WTC11 (cell line): ENCODE data around the gene STARD10. TPM values are rescaled to one million over a fixed set of nuclear protein-coding genes. Genes with fewer than 3 reads are reported as not detected.

Source experiments
- ATAC-seq: fragments of 200-7000 bp; cut with Tn5 transposase; 2 replicates; pipeline ENCODE4 v1.10.0; 2021; ENCODE audit warnings: mild to moderate bottlenecking, moderate library complexity
- CTCF ChIA-PET: fragments of 300-600 bp; sonication (Branson Sonifier 250); formaldehyde crosslinking; loops from one replicate; lab custom pipeline; 2021; ENCODE audit warnings: antibody characterized with exemption; lab: Charles Lee
- POLR2A ChIA-PET: fragments of 350-600 bp; sonication (Branson Sonifier 250); formaldehyde crosslinking; loops from one replicate; lab custom pipeline; 2021; ENCODE audit warnings: antibody characterized with exemption; lab: Charles Lee
- DNase-seq: peaks from one replicate; pipeline ENCODE4 v3.0.0; 2021; ENCODE audit warnings: low spot score
- H3K27ac Mint-ChIP-seq: 2 replicates; pipeline ENCODE4 v1.8.0; 2021; ENCODE audit warnings: mixed read lengths
- H3K27me3 Mint-ChIP-seq: 2 replicates; pipeline ENCODE4 v1.8.0; 2021; ENCODE audit warnings: low read depth, mild to moderate bottlenecking, moderate library complexity, mixed read lengths
- H3K36me3 Mint-ChIP-seq: 2 replicates; pipeline ENCODE4 v1.8.0; 2021; ENCODE audit warnings: mixed read lengths
- H3K4me1 Mint-ChIP-seq: 2 replicates; pipeline ENCODE4 v1.8.0; 2022; ENCODE audit warnings: mixed read lengths
- H3K4me3 Mint-ChIP-seq: 2 replicates; pipeline ENCODE4 v1.8.0; 2021; ENCODE audit warnings: mild to moderate bottlenecking, moderate library complexity, mixed read lengths
- H3K9me3 Mint-ChIP-seq: 2 replicates; pipeline ENCODE4 v1.8.0; 2021; ENCODE audit warnings: mixed read lengths
- ESRRA ChIP-seq: sonication (generic); formaldehyde crosslinking; IDR thresholded peaks from 2 replicates; pipeline ENCODE4 v1.8.1; 2022; ENCODE audit warnings: mild to moderate bottlenecking, missing genetic modification reagents, borderline replicate concordance
- KAT7 ChIP-seq: sonication (generic); formaldehyde crosslinking; IDR thresholded peaks from 2 replicates; pipeline ENCODE4 v1.8.1; 2023; ENCODE audit warnings: missing genetic modification reagents, mild to moderate bottlenecking, borderline replicate concordance
- MYBL2 ChIP-seq: sonication (generic); formaldehyde crosslinking; IDR thresholded peaks from 2 replicates; pipeline ENCODE4 v1.8.1; 2023; ENCODE audit warnings: mild to moderate bottlenecking, moderate library complexity, missing genetic modification reagents
- SMAD3 ChIP-seq: sonication (generic); formaldehyde crosslinking; IDR thresholded peaks from 2 replicates; pipeline ENCODE4 v1.8.0; 2022; ENCODE audit warnings: missing genetic modification reagents, mild to moderate bottlenecking, borderline replicate concordance
- SOX15 ChIP-seq: fragments of 250-450 bp; sonication (Bioruptor Pico); IDR thresholded peaks from 2 replicates; pipeline ENCODE4 v1.9.0; 2021; ENCODE audit warnings: mild to moderate bottlenecking
- total RNA-seq: library from RNA; stranded (reverse); gene quantifications from 3 replicates; pipeline ENCODE4 v1.2.3, GENCODE V29; 2021
- TF ChIP-seq, protein P1 (sequence below): sonication (generic); formaldehyde crosslinking; IDR thresholded peaks from 2 replicates; pipeline ENCODE4 v1.8.1; 2023; ENCODE audit warnings: mild to moderate bottlenecking, missing genetic modification reagents, moderate library complexity
- TF ChIP-seq, protein P2 (sequence below): sonication (generic); formaldehyde crosslinking; IDR thresholded peaks from 2 replicates; pipeline ENCODE4 v1.8.0; 2023; ENCODE audit warnings: missing genetic modification reagents, mild to moderate bottlenecking, borderline replicate concordance
- TF ChIP-seq, protein P3 (sequence below): sonication (generic); formaldehyde crosslinking; IDR thresholded peaks from 2 replicates; pipeline ENCODE4 v1.8.1; 2023; ENCODE audit warnings: mild to moderate bottlenecking, missing genetic modification reagents, moderate library complexity
- TF ChIP-seq, protein P4 (sequence below): sonication (generic); formaldehyde crosslinking; conservative IDR thresholded peaks from 2 replicates; pipeline ENCODE4 v1.8.1; 2023; ENCODE audit warnings: mild to moderate bottlenecking, low read depth, missing genetic modification reagents, moderate library complexity
- TF ChIP-seq, protein P5 (sequence below): sonication (generic); formaldehyde crosslinking; IDR thresholded peaks from 2 replicates; pipeline ENCODE4 v1.8.1; 2022; ENCODE audit warnings: mild to moderate bottlenecking, moderate library complexity, missing genetic modification reagents
- TF ChIP-seq, protein P6 (sequence below): sonication (generic); formaldehyde crosslinking; IDR thresholded peaks from 2 replicates; pipeline ENCODE4 v1.8.0; 2022; ENCODE audit warnings: mild to moderate bottlenecking, missing genetic modification reagents
- TF ChIP-seq, protein P7 (sequence below): fragments of 250-450 bp; sonication (Bioruptor Pico); IDR thresholded peaks from 2 replicates; pipeline ENCODE4 v1.8.0; 2021; ENCODE audit warnings: mild to moderate bottlenecking
- TF ChIP-seq, protein P8 (sequence below): sonication (generic); formaldehyde crosslinking; IDR thresholded peaks from 2 replicates; pipeline ENCODE4 v1.8.1; 2023; ENCODE audit warnings: mild to moderate bottlenecking, missing genetic modification reagents

The STARD10 gene
- total RNA-seq, 1 experiment from 2014 or later: 32.0 TPM

DNA sequence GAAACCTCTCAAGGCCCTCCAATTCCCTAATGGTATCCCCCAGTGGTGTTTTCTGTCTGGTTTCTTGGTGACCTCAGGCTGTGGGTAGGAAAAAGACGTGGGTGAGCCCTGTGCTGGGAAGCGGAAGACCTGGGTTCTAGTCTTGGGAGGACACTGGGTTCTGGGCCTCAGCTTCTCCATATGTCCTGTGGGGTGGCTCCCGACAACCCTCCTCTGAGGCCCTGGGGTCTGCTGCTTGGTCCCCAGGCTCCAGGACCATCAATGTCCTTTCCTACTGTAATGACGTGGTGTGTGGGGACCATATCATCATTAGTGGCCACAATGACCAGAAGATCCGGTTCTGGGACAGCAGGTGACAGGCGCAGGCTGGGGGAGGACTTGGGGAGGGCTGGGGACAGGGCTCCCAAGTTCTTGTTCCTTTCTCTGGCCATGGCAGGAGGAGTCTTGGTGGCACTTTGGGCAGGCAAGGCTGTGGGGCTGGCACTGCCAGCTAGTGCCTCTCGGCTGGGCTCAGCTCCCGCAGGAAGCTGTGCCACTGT is 33.2 kb upstream of the STARD10 start:
- CTCF ChIA-PET: interaction anchor here (1.1 to 8.7 kb wide), 3 partner anchors 14 to 351 kb away, joined by 3 to 83 read pairs (median 7); partner anchors contain the start of gene STARD10

More for the DNA sequence above, 33.2 kb upstream of the STARD10 start:
- Mint-ChIP-seq H3K9me3 (no peaks in the 10 kb centered on the region), H3K27ac (no peak overlapping the region), H3K4me3 (no peak overlapping the region), H3K4me1 (peaks cover 8% of the 10 kb centered on the region), H3K36me3 (no peaks in the 10 kb centered on the region), H3K27me3 (peaks cover 26% of the 10 kb centered on the region)
- ATAC-seq (no peak), DNase-seq (no peak)
- TF ChIP-seq SMAD3 (CRISPR knock-in tag) (no peak), ESRRA (CRISPR knock-in tag) (no peak), SOX15 (CRISPR knock-in tag) (no peak), MYBL2 (CRISPR knock-in tag) (no peak), KAT7 (CRISPR knock-in tag) (no peak)
- TF ChIP-seq, protein P1, sequence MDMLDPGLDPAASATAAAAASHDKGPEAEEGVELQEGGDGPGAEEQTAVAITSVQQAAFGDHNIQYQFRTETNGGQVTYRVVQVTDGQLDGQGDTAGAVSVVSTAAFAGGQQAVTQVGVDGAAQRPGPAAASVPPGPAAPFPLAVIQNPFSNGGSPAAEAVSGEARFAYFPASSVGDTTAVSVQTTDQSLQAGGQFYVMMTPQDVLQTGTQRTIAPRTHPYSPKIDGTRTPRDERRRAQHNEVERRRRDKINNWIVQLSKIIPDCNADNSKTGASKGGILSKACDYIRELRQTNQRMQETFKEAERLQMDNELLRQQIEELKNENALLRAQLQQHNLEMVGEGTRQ: no peak
- TF ChIP-seq, protein P2, sequence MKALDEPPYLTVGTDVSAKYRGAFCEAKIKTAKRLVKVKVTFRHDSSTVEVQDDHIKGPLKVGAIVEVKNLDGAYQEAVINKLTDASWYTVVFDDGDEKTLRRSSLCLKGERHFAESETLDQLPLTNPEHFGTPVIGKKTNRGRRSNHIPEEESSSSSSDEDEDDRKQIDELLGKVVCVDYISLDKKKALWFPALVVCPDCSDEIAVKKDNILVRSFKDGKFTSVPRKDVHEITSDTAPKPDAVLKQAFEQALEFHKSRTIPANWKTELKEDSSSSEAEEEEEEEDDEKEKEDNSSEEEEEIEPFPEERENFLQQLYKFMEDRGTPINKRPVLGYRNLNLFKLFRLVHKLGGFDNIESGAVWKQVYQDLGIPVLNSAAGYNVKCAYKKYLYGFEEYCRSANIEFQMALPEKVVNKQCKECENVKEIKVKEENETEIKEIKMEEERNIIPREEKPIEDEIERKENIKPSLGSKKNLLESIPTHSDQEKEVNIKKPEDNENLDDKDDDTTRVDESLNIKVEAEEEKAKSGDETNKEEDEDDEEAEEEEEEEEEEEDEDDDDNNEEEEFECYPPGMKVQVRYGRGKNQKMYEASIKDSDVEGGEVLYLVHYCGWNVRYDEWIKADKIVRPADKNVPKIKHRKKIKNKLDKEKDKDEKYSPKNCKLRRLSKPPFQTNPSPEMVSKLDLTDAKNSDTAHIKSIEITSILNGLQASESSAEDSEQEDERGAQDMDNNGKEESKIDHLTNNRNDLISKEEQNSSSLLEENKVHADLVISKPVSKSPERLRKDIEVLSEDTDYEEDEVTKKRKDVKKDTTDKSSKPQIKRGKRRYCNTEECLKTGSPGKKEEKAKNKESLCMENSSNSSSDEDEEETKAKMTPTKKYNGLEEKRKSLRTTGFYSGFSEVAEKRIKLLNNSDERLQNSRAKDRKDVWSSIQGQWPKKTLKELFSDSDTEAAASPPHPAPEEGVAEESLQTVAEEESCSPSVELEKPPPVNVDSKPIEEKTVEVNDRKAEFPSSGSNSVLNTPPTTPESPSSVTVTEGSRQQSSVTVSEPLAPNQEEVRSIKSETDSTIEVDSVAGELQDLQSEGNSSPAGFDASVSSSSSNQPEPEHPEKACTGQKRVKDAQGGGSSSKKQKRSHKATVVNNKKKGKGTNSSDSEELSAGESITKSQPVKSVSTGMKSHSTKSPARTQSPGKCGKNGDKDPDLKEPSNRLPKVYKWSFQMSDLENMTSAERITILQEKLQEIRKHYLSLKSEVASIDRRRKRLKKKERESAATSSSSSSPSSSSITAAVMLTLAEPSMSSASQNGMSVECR: no peak
- TF ChIP-seq, protein P3, sequence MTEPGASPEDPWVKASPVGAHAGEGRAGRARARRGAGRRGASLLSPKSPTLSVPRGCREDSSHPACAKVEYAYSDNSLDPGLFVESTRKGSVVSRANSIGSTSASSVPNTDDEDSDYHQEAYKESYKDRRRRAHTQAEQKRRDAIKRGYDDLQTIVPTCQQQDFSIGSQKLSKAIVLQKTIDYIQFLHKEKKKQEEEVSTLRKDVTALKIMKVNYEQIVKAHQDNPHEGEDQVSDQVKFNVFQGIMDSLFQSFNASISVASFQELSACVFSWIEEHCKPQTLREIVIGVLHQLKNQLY (CRISPR knock-in tag): no peak
- TF ChIP-seq, protein P4, sequence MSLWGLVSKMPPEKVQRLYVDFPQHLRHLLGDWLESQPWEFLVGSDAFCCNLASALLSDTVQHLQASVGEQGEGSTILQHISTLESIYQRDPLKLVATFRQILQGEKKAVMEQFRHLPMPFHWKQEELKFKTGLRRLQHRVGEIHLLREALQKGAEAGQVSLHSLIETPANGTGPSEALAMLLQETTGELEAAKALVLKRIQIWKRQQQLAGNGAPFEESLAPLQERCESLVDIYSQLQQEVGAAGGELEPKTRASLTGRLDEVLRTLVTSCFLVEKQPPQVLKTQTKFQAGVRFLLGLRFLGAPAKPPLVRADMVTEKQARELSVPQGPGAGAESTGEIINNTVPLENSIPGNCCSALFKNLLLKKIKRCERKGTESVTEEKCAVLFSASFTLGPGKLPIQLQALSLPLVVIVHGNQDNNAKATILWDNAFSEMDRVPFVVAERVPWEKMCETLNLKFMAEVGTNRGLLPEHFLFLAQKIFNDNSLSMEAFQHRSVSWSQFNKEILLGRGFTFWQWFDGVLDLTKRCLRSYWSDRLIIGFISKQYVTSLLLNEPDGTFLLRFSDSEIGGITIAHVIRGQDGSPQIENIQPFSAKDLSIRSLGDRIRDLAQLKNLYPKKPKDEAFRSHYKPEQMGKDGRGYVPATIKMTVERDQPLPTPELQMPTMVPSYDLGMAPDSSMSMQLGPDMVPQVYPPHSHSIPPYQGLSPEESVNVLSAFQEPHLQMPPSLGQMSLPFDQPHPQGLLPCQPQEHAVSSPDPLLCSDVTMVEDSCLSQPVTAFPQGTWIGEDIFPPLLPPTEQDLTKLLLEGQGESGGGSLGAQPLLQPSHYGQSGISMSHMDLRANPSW (CRISPR knock-in tag): no peak
- TF ChIP-seq, protein P5, sequence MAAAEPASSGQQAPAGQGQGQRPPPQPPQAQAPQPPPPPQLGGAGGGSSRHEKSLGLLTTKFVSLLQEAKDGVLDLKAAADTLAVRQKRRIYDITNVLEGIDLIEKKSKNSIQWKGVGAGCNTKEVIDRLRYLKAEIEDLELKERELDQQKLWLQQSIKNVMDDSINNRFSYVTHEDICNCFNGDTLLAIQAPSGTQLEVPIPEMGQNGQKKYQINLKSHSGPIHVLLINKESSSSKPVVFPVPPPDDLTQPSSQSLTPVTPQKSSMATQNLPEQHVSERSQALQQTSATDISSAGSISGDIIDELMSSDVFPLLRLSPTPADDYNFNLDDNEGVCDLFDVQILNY (CRISPR knock-in tag): no peak
- TF ChIP-seq, protein P6, sequence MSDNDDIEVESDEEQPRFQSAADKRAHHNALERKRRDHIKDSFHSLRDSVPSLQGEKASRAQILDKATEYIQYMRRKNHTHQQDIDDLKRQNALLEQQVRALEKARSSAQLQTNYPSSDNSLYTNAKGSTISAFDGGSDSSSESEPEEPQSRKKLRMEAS (CRISPR knock-in tag): no peak
- TF ChIP-seq, protein P7, sequence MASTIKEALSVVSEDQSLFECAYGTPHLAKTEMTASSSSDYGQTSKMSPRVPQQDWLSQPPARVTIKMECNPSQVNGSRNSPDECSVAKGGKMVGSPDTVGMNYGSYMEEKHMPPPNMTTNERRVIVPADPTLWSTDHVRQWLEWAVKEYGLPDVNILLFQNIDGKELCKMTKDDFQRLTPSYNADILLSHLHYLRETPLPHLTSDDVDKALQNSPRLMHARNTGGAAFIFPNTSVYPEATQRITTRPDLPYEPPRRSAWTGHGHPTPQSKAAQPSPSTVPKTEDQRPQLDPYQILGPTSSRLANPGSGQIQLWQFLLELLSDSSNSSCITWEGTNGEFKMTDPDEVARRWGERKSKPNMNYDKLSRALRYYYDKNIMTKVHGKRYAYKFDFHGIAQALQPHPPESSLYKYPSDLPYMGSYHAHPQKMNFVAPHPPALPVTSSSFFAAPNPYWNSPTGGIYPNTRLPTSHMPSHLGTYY: no peak
- TF ChIP-seq, protein P8, sequence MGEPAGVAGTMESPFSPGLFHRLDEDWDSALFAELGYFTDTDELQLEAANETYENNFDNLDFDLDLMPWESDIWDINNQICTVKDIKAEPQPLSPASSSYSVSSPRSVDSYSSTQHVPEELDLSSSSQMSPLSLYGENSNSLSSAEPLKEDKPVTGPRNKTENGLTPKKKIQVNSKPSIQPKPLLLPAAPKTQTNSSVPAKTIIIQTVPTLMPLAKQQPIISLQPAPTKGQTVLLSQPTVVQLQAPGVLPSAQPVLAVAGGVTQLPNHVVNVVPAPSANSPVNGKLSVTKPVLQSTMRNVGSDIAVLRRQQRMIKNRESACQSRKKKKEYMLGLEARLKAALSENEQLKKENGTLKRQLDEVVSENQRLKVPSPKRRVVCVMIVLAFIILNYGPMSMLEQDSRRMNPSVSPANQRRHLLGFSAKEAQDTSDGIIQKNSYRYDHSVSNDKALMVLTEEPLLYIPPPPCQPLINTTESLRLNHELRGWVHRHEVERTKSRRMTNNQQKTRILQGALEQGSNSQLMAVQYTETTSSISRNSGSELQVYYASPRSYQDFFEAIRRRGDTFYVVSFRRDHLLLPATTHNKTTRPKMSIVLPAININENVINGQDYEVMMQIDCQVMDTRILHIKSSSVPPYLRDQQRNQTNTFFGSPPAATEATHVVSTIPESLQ: no peak
- POLR2A ChIA-PET: interaction anchor here (1.2 kb wide), 1 partner anchor 33 kb away, joined by 3 read pairs; the partner anchor contains the start of gene STARD10
